ENCODE measurements around the gene SLC13A5.

The SLC13A5 gene

GRCh38 chr17:6684460-6684783, 28.7 kb downstream of the SLC13A5 start:
- peak; percentile 26 for DNase-seq (ENCODE audit: low read depth, low spot score)

GRCh38 chr17:6683730-6684459, 29.3 kb downstream of the SLC13A5 start:
- no peak for DNase-seq (ENCODE audit: low read depth, low spot score)

- no peak for DNase-seq (ENCODE audit: low read depth, low spot score)
Observed at GRCh38 chr17:6683081-6683684, 30.0 kb downstream of the SLC13A5 start.

- DNase-seq (ENCODE audit: low read depth, low spot score): no peak
Observed at GRCh38 chr17:6682339-6682738, 30.8 kb downstream of the SLC13A5 start.

GRCh38 chr17:6681671-6682070, 31.5 kb downstream of the SLC13A5 start:
- DNase-seq (ENCODE audit: low read depth, low spot score): no peak

- DNase-seq (ENCODE audit: low read depth, low spot score): no peak
Observed at GRCh38 chr17:6681176-6681575, 32.0 kb downstream of the SLC13A5 start.

- no peak for DNase-seq (ENCODE audit: low read depth, low spot score)
Observed at GRCh38 chr17:6679241-6679640, 33.9 kb downstream of the SLC13A5 start.

GRCh38 chr17:6677946-6678345, 35.2 kb downstream of the SLC13A5 start:
- no peak for DNase-seq (ENCODE audit: low read depth, low spot score)

- DNase-seq (ENCODE audit: low read depth, low spot score): peak; percentile 14
Observed at GRCh38 chr17:6677158-6677831, 35.9 kb downstream of the SLC13A5 start.

GRCh38 chr17:6676802-6677157, 36.4 kb downstream of the SLC13A5 start:
- no peak for DNase-seq (ENCODE audit: low read depth, low spot score)

- DNase-seq (ENCODE audit: low read depth, low spot score): no peak
Observed at GRCh38 chr17:6675201-6675825, 37.9 kb downstream of the SLC13A5 start.

GRCh38 chr17:6674586-6674985, 38.6 kb downstream of the SLC13A5 start:
- DNase-seq (ENCODE audit: low read depth, low spot score): no peak

GRCh38 chr17:6671431-6671830, 41.7 kb downstream of the SLC13A5 start:
- no peak for DNase-seq (ENCODE audit: low read depth, low spot score)

- DNase-seq (ENCODE audit: low read depth, low spot score): no peak
Observed at GRCh38 chr17:6670999-6671398, 42.2 kb downstream of the SLC13A5 start.

GRCh38 chr17:6670571-6670970, 42.6 kb downstream of the SLC13A5 start:
- DNase-seq (ENCODE audit: low read depth, low spot score): no peak

- no peak for DNase-seq (ENCODE audit: low read depth, low spot score)
Observed at GRCh38 chr17:6669479-6670212, 43.5 kb downstream of the SLC13A5 start.

- no peak for DNase-seq (ENCODE audit: low read depth, low spot score)
Observed at GRCh38 chr17:6668727-6669425, 44.3 kb downstream of the SLC13A5 start.

- no peak for DNase-seq (ENCODE audit: low read depth, low spot score)
Observed at GRCh38 chr17:6668219-6668618, 45.0 kb downstream of the SLC13A5 start.

GRCh38 chr17:6667516-6667915, 45.7 kb downstream of the SLC13A5 start:
- no peak for DNase-seq (ENCODE audit: low read depth, low spot score)

GRCh38 chr17:6666557-6666956, 46.6 kb downstream of the SLC13A5 start:
- DNase-seq (ENCODE audit: low read depth, low spot score): no peak

- DNase-seq (ENCODE audit: low read depth, low spot score): peak; percentile 85
Observed at GRCh38 chr17:6666077-6666521, 47.1 kb downstream of the SLC13A5 start.

Data from ELF-1 (cell line).